Keratinocyte (primary cell): ENCODE results near the gene TLN1. TPM values are rescaled to one million over a fixed set of nuclear protein-coding genes. Genes with fewer than 3 reads are reported as not detected.

Source experiments
- DNase-seq: peaks from one replicate; pipeline ENCODE4 v3.0.0-alpha.2; 2011; ENCODE audit warnings: low read depth, missing footprints, low spot score
- FAIRE-seq: peaks from 2 replicates; lab custom pipeline; 2011; peaks lifted over from hg19 to GRCh38; lab: Jason Lieb, UNC
- H2AFZ ChIP-seq: 2 replicates; pipeline ENCODE4 v1.6.0; 2012; ENCODE audit warnings: low read length, control low read depth, inconsistent platforms; ENCODE audit not compliant: control insufficient read depth
- H3K27ac ChIP-seq: 2 replicates; pipeline ENCODE4 v1.5.1; 2011; ENCODE audit warnings: low read length; ENCODE audit not compliant: control insufficient read depth, insufficient read depth
- H3K27me3 ChIP-seq: 3 replicates; pipeline ENCODE4 v1.6.0; 2011; ENCODE audit warnings: low read length; ENCODE audit not compliant: control insufficient read depth, insufficient read depth; ENCODE audit errors: extremely low read depth
- H3K36me3 ChIP-seq, 2 experiments: 2 replicates in 1 of 2; 3 replicates in 1 of 2; pipeline ENCODE4 v1.5.1; 2011; ENCODE audit warnings: low read length in 2 of 2, mild to moderate bottlenecking in 1 of 2; ENCODE audit not compliant: control insufficient read depth in 2 of 2, insufficient read depth in 2 of 2; ENCODE audit errors: extremely low read depth in 1 of 2
- H3K4me1 ChIP-seq: 3 replicates; pipeline ENCODE4 v1.5.1; 2011; ENCODE audit warnings: low read length; ENCODE audit not compliant: control insufficient read depth, insufficient read depth; ENCODE audit errors: extremely low read depth
- H3K4me2 ChIP-seq: 3 replicates; pipeline ENCODE4 v1.6.0; 2011; ENCODE audit warnings: low read depth, low read length; ENCODE audit not compliant: control insufficient read depth, insufficient read depth; ENCODE audit errors: extremely low read depth
- H3K4me3 ChIP-seq, 3 experiments: fragments of 200-600 bp in 1 of 3; sonication (generic) in 1 of 3; 2 replicates in 2 of 3; 3 replicates in 1 of 3; pipeline ENCODE4 v1.5.1; 2011 to 2016; ENCODE audit warnings: low read length in 3 of 3, mild to moderate bottlenecking in 3 of 3, control low read depth in 2 of 3, inconsistent platforms in 1 of 3, low read depth in 1 of 3, mixed read lengths in 1 of 3, mixed run types in 1 of 3, moderate library complexity in 1 of 3; ENCODE audit not compliant: control insufficient read depth in 2 of 3, insufficient read depth in 2 of 3; ENCODE audit errors: extremely low read depth in 1 of 3
- H3K79me2 ChIP-seq: 2 replicates; pipeline ENCODE4 v1.6.0; 2012; ENCODE audit warnings: low read length; ENCODE audit not compliant: control insufficient read depth, insufficient read depth
- H3K9ac ChIP-seq: 3 replicates; pipeline ENCODE4 v1.6.0; 2011; ENCODE audit warnings: low read length; ENCODE audit not compliant: control insufficient read depth, insufficient read depth; ENCODE audit errors: extremely low read depth
- H3K9me1 ChIP-seq: 3 replicates; pipeline ENCODE4 v1.6.0; 2011; ENCODE audit warnings: low read length; ENCODE audit not compliant: control insufficient read depth, insufficient read depth; ENCODE audit errors: extremely low read depth
- H3K9me3 ChIP-seq: 2 replicates; pipeline ENCODE4 v1.5.1; 2012; ENCODE audit warnings: low read depth, low read length; ENCODE audit not compliant: control insufficient read depth
- H4K20me1 ChIP-seq: 3 replicates; pipeline ENCODE4 v1.6.0; 2011; ENCODE audit warnings: low read length; ENCODE audit not compliant: control insufficient read depth, insufficient read depth; ENCODE audit errors: extremely low read depth
- CTCF ChIP-seq, 3 experiments: IDR thresholded peaks in 1 of 3; conservative IDR thresholded peaks in 1 of 3; optimal IDR thresholded peaks in 1 of 3; 2 replicates in 2 of 3; 3 replicates in 1 of 3; pipeline versions ENCODE3 to v1.5.1; 2011; ENCODE audit warnings: low read length in 3 of 3, mild to moderate bottlenecking in 3 of 3, moderate library complexity in 2 of 3, control low read depth in 1 of 3, inconsistent platforms in 1 of 3; ENCODE audit not compliant: insufficient read depth in 2 of 3; ENCODE audit errors: extremely low read depth in 1 of 3
- EZH2 ChIP-seq: IDR thresholded peaks from one replicate; pipeline ENCODE4 v1.6.1; 2012; ENCODE audit warnings: inconsistent platforms, mild to moderate bottlenecking, low read length, moderate library complexity
- dilution Hi-C: fragments of 300-500 bp; cut with MboI; formaldehyde crosslinking; loops from one replicate; pipeline ENCODE4 v1.7.0; 2020; ENCODE audit warnings: low sequenced_read_pairs; ENCODE audit not compliant: extremely low pct_ligation_motif_present
- polyA plus RNA-seq, 5 experiments: library from polyadenylated mRNA; depleted of rRNA in 3 of 5; stranded (reverse) in 3 of 5; stranded (forward) in 1 of 5; unstranded in 1 of 5; fragments of >200 nt; gene quantifications; 1 replicate in 1 of 5; 2 replicates in 3 of 5; 3 replicates in 1 of 5; pipeline versions ENCODE4 v1.2.1 to v1.2.3, GENCODE V29; 2011 to 2012; ENCODE audit warnings: missing spikeins in 2 of 5, low read depth in 1 of 5, low replicate concordance in 1 of 5

Gene TLN1
- polyA plus RNA-seq, 1 donor (not counting 4 experiments of a cell fraction or from before 2014, with no cell fraction given), result 53.0 TPM

GRCh38 chr9:35746583-35746982 is 14.6 kb upstream of the TLN1 start:
- Histone ChIP-seq H2AFZ (no peak overlapping the region), H3K9me3 (no peaks in the 10 kb centered on the region), H3K27me3 (no peaks in the 10 kb centered on the region), H3K27ac (no peak overlapping the region), H3K79me2 (peaks cover 43% of the 10 kb centered on the region), H3K36me3 (peaks cover 19 to 29% of the 10 kb centered on the region in 2 experiments), H3K4me1 (peaks cover 24% of the 10 kb centered on the region), H3K9me1 (peaks cover 3% of the 10 kb centered on the region), H4K20me1 (peaks cover 5% of the 10 kb centered on the region), H3K4me2 (peak overlapping the region; percentile 89), H3K4me3 (peak overlapping the region; percentile 73 to 80 (median 80)), H3K9ac (no peak overlapping the region)
- DNase-seq (no peak), FAIRE-seq (no peak)
- TF ChIP-seq EZH2 (no peak), CTCF (optimal IDR thresholded peaks at IDR 0.05 in 1 of 3, IDR thresholded peaks at IDR 0.05 in 1 of 3, conservative IDR thresholded peaks at IDR 0.05 in 1 of 3; ENCODE audit: extremely low read depth in 1 of 3, insufficient read depth in 2 of 3, low read length in 3 of 3) (no peak)
- dilution Hi-C loops, result no loop called here

- peak overlapping the region; percentile 58 for H3K4me2 ChIP-seq
- DNase-seq (no peak), FAIRE-seq (no peak)
- H3K4me3 ChIP-seq, result no peak overlapping the region
- H2AFZ ChIP-seq, result no peak overlapping the region
- dilution Hi-C loops, result no loop called here
- no peak overlapping the region for H3K9ac ChIP-seq
- H3K9me1 ChIP-seq, result peaks cover 3% of the 10 kb centered on the region
- H3K27me3 ChIP-seq, result no peaks in the 10 kb centered on the region
- H3K27ac ChIP-seq, result no peak overlapping the region
- peaks cover 15 to 27% of the 10 kb centered on the region in 2 experiments for H3K36me3 ChIP-seq
- H3K79me2 ChIP-seq, result peaks cover 43% of the 10 kb centered on the region
- TF ChIP-seq CTCF (optimal IDR thresholded peaks at IDR 0.05 in 1 of 3, IDR thresholded peaks at IDR 0.05 in 1 of 3, conservative IDR thresholded peaks at IDR 0.05 in 1 of 3; ENCODE audit: extremely low read depth in 1 of 3, insufficient read depth in 2 of 3, low read length in 3 of 3), result no peak
- no peak for TF ChIP-seq EZH2
- no peaks in the 10 kb centered on the region for H3K9me3 ChIP-seq
- peaks cover 5% of the 10 kb centered on the region for H4K20me1 ChIP-seq
- H3K4me1 ChIP-seq, result peaks cover 24% of the 10 kb centered on the region
Measured at GRCh38 chr9:35745569-35745968, 13.6 kb upstream of the TLN1 start.
